Measurements from ENCODE around the gene PRAMEF5.
"Not testable (repeated sequence)": the region's sequence is repeated elsewhere in the genome, so short reads cannot be mapped to it uniquely, and the experiment has no call there.

PRAMEF5 gene

DNA sequence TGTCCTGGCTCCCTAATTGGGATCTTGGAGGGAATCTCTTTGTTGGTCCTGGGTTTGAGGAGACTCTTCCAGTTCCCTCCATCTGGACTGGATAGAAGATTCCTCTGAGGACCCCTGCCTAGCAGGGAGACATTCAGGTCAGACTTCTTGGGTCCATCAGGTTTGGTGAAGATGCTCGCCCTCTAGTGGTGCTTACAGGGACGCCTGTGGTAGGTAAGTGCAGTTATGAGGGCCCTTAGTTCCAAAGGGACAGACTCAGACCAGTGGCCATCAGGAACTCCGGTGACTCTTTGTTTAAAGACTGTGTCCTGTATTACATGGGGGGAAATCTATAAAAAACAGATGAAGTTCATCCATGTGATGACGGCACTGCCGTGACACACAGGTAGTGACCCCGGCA lies 23.0 kb downstream of the PRAMEF5 start:
- not testable (repeated sequence) for DNase-seq (ENCODE audit: low read depth)

DNA sequence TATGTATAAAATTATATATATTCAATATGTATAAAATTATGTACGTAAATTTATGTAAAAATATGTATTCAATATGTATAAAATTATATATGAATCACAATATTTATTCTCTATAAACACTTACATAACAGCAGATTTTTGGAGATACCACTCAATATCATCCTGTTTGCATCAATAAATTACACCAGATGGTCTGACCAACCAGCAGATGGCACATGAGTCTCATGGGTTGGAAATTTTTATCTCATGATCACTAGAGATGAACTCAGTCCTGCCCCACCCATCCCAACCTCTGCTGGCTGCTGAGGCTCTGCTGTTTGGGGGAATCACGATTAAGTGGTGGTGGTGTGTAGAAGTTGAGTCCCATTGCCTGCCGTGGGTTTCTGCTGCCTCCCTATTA lies 25.6 kb downstream of the PRAMEF5 start:
- DNase-seq (ENCODE audit: low read depth), result not testable (repeated sequence)

DNA sequence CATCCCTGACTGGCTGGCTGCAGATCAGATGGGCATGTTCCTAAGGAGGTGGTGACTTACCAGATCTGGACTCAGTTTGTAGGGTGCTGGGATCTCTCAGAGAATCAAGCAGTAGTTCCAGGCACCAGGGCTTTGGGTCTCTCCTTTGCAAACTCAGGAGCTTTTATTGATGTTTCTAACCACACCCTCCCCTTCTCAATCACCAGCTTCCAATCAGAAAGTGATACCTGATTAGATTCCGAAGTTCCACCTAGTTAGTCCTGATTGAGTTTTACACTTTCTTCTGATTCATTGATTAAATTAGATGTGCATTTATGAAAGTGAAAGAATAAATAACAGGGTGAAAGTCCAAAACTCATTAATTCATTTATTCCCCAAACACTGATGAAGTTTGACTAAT lies 31.0 kb downstream of the PRAMEF5 start, which contains the start of gene PRAMEF8:
Gene PRAMEF8, minus strand, starts transcription at position 101 of the 400 bp plus-strand sequence. CDS start 1,046 bp downstream, outside the sequence.
- not testable (repeated sequence) for DNase-seq (ENCODE audit: low read depth)

DNA sequence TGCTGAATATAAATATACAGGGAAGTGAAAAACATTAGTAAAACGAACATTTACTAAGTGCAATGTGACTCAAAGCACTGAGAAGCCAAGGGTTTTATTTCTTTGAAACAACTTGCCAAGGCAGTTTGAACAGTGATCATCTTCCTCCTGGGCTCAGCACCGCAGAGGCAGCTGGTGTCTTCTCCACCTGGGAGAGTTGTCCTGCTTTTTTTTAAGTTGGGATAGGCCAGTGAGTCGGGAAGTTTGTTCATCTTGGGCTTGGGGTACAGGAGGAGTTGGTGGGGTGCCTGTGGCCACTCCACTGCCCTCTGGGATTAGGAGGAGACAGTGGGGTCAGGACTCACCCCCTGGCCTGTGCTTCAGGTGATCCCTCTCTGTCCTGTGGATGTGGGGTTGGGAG lies 35.0 kb downstream of the PRAMEF5 start:
- not testable (repeated sequence) for DNase-seq (ENCODE audit: low read depth)

DNA sequence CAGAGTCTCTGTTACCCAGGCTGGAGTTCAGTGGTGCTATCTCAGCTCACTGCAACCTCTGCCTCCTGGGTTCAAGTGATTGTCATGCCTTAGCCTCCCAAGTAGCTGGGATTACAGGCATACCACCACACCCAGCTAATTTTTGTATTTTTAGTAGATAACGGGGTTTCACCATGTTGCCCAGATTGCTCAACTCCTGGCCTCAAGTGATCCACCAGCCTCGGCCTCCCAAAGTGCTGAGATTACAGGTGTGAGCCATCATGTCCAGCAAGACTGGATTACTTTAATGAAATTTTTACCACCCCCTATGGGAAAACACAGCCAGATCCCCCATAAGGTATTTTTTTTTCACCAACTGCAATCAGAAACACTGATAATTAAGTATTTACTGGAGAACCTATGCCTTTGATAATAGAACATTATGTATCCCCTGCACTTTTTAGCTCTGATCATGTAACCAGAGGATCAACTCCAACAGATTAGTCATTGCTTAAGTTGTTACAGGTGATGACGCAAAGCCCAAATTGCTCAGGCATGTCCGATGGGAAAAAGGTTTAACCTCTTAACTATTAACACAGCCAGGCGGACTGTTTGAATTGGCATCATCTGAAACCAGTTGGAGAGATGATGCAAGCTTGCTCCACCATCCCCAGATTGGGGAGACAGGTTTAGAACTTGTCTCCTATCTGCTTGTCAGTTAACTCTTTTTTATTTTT lies 43.4 kb downstream of the PRAMEF5 start:
- DNase-seq (ENCODE audit: low read depth), result not testable (repeated sequence)

DNA sequence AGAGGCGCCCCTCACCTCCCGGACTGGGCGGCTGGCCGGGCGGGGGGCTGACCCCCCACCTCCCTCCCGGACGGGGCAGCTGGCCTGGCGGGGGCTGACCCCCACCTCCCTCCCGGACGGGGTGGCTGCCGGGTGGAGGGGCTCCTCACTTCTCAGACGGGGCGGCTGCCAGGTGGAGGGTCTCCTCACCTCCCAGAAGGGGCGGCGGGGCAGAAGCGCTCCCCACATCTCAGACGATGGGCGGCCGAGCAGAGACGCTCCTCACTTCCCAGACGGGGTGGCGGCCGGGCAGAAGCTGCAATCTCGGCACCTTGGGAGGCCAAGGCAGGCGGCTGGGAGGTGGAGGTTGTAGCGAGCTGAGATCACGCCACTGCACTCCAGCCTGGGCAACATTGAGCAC lies 44.7 kb downstream of the PRAMEF5 start:
- DNase-seq (ENCODE audit: low read depth), result not testable (repeated sequence)

DNA sequence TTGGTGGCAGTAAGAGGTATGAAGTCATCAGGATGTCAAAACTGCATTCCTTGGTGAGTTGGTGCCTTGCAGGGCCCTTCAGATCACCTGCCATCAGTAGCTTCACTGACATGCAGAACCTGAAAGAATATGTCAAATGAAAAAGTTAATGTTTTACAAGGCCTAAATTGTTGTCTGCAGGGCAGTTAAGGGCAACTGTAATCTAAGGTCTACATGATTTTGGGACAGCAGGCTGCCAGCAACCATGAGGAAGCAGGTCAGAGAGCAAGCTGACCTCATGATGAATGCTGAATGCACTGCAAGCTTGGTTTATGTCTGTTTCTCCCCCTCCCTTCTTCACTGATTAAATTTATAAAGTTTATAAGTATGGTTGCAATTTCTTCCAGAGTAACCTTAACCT lies 48.2 kb downstream of the PRAMEF5 start:
- DNase-seq (ENCODE audit: low read depth), result not testable (repeated sequence)

DNA sequence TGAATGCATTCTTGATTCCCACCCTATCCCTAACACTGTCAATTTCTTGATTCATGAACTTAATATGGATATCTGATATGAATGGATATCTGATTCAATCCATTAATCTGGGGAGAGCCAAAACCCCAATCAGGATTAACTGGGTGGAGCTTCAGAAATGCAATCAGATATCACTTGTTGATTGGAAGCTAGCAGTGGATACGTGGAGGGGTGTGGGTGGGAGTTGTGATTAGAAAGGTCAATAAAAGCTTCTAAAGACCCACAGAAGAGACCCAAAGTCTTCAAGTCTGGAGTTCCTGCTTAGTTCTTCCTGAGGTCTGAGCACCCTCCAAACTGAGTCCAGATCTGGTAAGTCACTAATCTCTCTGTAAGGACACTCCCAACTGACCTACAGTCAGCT lies 49.2 kb downstream of the PRAMEF5 start, which contains the start of gene PRAMEF33:
Gene PRAMEF33, plus strand, starts transcription at position 301 of the 400 bp plus-strand sequence. CDS start 2,416 bp downstream, outside the sequence.
- DNase-seq (ENCODE audit: low read depth), result not testable (repeated sequence)

All from stimulated activated CD8-positive, alpha-beta memory T cell treated with anti-CD3 and anti-CD28 coated beads, Interleukin-15, amount 100 ng/mL, for 24 hours (primary cell).